ENCODE measurements around the gene CISH. TPM values are rescaled to one million over a fixed set of nuclear protein-coding genes. Genes with fewer than 3 reads are reported as not detected.
A peak's percentile ranks its signal among the peaks of the same experiment; 100 is the strongest.

The CISH gene
- total and polyA plus RNA-seq, 12 donors = 5.4 to 131 (median 23.1) TPM

DNA sequence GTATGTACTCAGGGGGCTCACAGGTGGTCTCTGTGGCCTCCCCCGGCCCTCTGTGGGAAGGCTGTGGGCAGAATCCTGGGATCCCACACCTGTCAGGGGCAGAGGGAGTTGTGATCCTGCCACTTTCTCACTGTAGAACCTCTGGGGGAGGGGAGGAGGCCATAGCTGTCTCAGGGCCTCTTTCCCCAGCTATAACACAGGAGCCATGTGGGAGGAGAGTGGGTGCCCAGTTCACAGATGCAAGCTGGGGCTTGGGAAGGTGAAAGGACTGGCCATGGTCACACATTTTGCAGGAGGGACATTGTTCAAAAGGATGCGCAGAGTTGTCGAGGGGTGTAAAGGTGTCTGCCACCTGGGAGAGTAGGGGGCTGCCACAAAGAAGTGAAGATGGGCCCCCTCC, 17.0 kb upstream of the CISH start:
- ATAC-seq (no peak), DNase-seq (no peak)
- H3K9me3 ChIP-seq = no peaks in the 10 kb centered on the region
- WGBS, 2 donors = 94% methylated on average over 3 of the region's 3 CpGs
- H3K36me3 ChIP-seq = peaks cover 0 to 16% (median 0%) of the 10 kb centered on the region in 9 donors
- peaks cover 13 to 100% (median 76%) of the 10 kb centered on the region in 9 donors for H3K4me1 ChIP-seq
- no peaks in the 10 kb centered on the region for H3K27me3 ChIP-seq
- peak overlapping the region in 8 of 10 donors; percentile 8 to 82 (median 66) for H3K27ac ChIP-seq
- intact Hi-C loops (cut with DNase I) = loop anchor here in 1 of 10 donors (10.0 kb wide), 1 partner anchor 746 kb away; no protein-coding TSS in a partner anchor
- H3K4me3 ChIP-seq = no peak overlapping the region
- TF ChIP-seq, protein P1, sequence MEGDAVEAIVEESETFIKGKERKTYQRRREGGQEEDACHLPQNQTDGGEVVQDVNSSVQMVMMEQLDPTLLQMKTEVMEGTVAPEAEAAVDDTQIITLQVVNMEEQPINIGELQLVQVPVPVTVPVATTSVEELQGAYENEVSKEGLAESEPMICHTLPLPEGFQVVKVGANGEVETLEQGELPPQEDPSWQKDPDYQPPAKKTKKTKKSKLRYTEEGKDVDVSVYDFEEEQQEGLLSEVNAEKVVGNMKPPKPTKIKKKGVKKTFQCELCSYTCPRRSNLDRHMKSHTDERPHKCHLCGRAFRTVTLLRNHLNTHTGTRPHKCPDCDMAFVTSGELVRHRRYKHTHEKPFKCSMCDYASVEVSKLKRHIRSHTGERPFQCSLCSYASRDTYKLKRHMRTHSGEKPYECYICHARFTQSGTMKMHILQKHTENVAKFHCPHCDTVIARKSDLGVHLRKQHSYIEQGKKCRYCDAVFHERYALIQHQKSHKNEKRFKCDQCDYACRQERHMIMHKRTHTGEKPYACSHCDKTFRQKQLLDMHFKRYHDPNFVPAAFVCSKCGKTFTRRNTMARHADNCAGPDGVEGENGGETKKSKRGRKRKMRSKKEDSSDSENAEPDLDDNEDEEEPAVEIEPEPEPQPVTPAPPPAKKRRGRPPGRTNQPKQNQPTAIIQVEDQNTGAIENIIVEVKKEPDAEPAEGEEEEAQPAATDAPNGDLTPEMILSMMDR (IDR thresholded peaks at IDR 0.05) = no peak

DNA sequence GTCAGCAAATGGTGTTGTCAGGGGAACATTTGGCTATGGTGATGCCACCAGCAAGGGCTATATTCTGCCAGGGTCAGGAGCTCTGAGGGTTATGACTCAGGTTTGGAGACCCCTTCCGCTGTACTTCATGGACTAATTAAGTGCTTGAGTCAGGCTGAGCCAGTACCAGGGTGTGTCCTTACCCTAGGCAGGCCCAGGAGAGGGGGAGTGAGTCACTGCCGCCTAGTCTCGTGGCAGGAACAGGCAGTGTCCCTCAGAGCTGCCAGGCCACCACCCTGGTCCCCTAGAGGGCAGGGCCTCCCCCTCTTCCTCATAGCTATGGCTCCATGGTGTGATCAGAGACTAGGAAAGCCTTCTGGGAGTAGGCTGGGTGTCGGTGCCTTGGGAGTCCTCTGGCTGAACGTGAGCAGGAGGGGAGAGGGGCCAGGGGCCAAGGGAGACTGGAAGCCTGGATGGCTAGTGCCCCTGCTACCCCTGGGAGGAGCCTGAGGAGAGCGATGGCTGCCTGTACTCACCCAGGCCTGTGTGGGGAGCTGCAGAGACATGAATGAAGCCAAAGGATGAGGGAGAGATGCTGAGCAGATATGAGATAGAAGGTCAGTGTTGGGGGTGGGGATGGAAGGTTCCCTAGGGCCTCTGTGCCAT, 16.0 kb upstream of the CISH start:
- intact Hi-C loops (cut with DNase I) = loop anchor here in 1 of 10 donors (10.0 kb wide), 1 partner anchor 747 kb away; no protein-coding TSS in a partner anchor
- 34 to 45% methylated on average over 6 of the region's 6 CpGs for WGBS, 2 donors
- Histone ChIP-seq H3K4me1 (peaks cover 15 to 100% (median 82%) of the 10 kb centered on the region in 9 donors), H3K36me3 (peaks cover 0 to 24% (median 0%) of the 10 kb centered on the region in 9 donors), H3K9me3 (no peaks in the 10 kb centered on the region), H3K27me3 (no peaks in the 10 kb centered on the region), H3K4me3 (no peak overlapping the region), H3K27ac (peak overlapping the region in 9 of 10 donors; percentile 47 to 97 (median 69))
- TF ChIP-seq, protein P1 (IDR thresholded peaks at IDR 0.05) = peak in 6 of 9 donors; percentile 17 to 54 (median 44)
- peak in 1 of 2 donors; percentile 56 for DNase-seq
- ATAC-seq = peak; percentile 36 to 94 (median 84)

DNA sequence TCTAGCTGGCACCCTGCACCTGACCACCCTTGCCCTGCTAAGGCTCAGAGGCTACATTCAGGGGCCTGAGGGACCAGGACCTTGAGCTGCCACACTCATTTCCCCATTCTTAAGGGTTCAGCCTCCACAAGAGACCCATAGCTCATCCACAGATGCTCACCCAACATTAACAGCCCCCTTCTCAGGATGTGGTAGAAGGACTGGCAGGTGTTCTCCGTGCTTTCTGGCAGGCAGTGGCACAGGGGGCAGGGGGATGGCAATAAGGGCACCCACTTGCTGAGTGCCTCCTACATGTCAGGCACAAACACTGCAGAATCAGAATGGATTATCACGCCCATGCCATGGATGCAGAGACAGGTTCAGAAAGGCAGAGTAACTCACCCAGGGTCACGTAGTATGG, 14.8 kb upstream of the CISH start:
- Histone ChIP-seq H3K4me3 (no peak overlapping the region), H3K27me3 (no peaks in the 10 kb centered on the region), H3K36me3 (peaks cover 0 to 30% (median 0%) of the 10 kb centered on the region in 9 donors), H3K9me3 (no peaks in the 10 kb centered on the region), H3K4me1 (peaks cover 18 to 100% (median 79%) of the 10 kb centered on the region in 9 donors), H3K27ac (peak overlapping the region in 9 of 10 donors; percentile 47 to 97 (median 69))
- WGBS, 2 donors = 75% methylated on average over 3 of the region's 3 CpGs
- TF ChIP-seq, protein P1 (IDR thresholded peaks at IDR 0.05) = no peak
- intact Hi-C loops (cut with DNase I) = loop anchor here in 1 of 10 donors (10.0 kb wide), 1 partner anchor 748 kb away; no protein-coding TSS in a partner anchor
- no peak for ATAC-seq
- no peak for DNase-seq

DNA sequence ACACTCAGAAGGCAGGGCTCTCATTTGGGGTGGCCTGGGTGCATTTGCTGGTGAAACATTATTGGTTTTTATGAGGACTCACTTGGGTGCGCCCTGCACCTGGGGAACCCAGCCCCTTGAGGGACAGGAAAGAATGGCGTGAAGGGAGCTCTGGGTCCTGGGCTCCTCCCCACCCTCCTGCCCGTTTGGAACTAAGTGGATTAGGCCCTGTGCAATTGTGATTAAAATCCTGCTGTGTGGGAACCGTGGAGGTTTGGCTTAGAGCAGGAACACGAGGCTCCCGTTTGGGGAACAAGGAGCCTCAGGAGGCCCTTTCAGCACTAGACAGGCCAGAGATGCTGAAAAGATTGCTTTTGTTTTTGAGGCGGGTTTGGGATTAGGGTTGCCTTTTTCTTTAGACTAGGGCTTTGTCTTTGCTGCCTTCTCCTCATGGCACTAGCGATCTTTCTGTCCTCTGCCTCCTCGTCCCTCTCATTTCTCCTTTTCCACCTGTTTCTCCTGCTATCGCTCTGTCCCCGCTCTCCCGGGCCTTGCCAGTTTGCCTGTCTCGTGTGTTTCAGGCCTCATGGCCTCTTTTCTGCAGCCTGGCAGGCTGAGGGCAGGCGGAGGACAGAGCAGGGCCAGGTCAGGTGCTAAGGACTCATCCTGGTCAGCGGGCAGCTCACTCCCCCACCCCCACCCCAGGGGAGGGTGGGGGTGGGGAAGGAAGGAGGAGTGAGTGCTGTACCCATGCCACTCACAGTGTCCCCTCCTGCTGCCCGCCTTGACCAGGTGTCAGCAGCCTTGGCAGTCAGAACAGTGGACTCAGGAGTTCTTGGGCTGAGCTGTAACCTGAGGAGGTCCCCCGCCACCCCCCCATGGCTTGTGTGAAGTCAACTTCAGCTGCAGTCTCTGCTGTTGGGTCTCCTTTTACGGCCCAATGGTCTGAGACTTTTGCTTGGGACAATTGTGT, 13.9 kb upstream of the CISH start:
- WGBS, 2 donors = 50 to 59% methylated on average over 18 of the region's 18 CpGs

More for the DNA sequence above, 13.9 kb upstream of the CISH start:
- ATAC-seq (peak in 5 of 8 donors; percentile 6 to 31 (median 27)), DNase-seq (no peak)
- Histone ChIP-seq H3K27me3 (no peaks in the 10 kb centered on the region), H3K4me1 (peaks cover 18 to 100% (median 80%) of the 10 kb centered on the region in 9 donors), H3K27ac (peak overlapping the region in 9 of 10 donors; percentile 47 to 97 (median 69)), H3K36me3 (peaks cover 0 to 28% (median 0%) of the 10 kb centered on the region in 9 donors), H3K9me3 (no peaks in the 10 kb centered on the region), H3K4me3 (no peak overlapping the region)
- TF ChIP-seq, protein P1 (IDR thresholded peaks at IDR 0.05) = no peak
- intact Hi-C loops (cut with DNase I) = loop anchor here in 1 of 10 donors (10.0 kb wide), 1 partner anchor 749 kb away; no protein-coding TSS in a partner anchor

Data from heart right ventricle (tissue), 16 donors.